CD4-positive, alpha-beta T cell (primary cell): ENCODE results near the gene SETBP1. TPM values are rescaled to one million over a fixed set of nuclear protein-coding genes. Genes with fewer than 3 reads are reported as not detected.

ENCODE experiments used
- ATAC-seq: fragments of 200-7000 bp; cut with Tn5 transposase; one replicate; pipeline ENCODE4 v1.10.0; 2022; ENCODE audit warnings: mild to moderate bottlenecking; ENCODE audit not compliant: poor library complexity
- CTCF ChIA-PET: fragments of 350-600 bp; sonication (Branson Sonifier 250); formaldehyde crosslinking; loops from one replicate; lab custom pipeline; 2021; ENCODE audit warnings: antibody characterized with exemption, inconsistent platforms; lab: Charles Lee
- POLR2A ChIA-PET: fragments of 350-600 bp; sonication (Branson Sonifier 250); formaldehyde crosslinking; loops from one replicate; lab custom pipeline; 2021; ENCODE audit warnings: antibody characterized with exemption, inconsistent platforms; lab: Charles Lee
- DNase-seq, 14 experiments: peaks; one replicate each; pipeline ENCODE4 v3.0.0-alpha.2; 2013 to 2020; ENCODE audit warnings: mixed read lengths in 2 of 14
- H3K27ac ChIP-seq, 2 donors: one replicate each; pipeline versions ENCODE4 v1.5.1 to v1.7.0; 2013; ENCODE audit warnings: low read length in 2 of 2, low read depth in 1 of 2, mild to moderate bottlenecking in 1 of 2
- H3K27me3 ChIP-seq, 2 experiments: 1 replicate in 1 of 2; 2 replicates in 1 of 2; pipeline versions ENCODE4 v1.6.1 to v1.7.0; 2013; ENCODE audit warnings: low read length in 2 of 2, control low read depth in 1 of 2, mild to moderate bottlenecking in 1 of 2, moderate library complexity in 1 of 2; ENCODE audit not compliant: insufficient read depth in 2 of 2, control insufficient read depth in 1 of 2
- H3K36me3 ChIP-seq: one replicate; pipeline ENCODE4 v1.6.1; 2013; ENCODE audit warnings: low read length, control low read depth; ENCODE audit not compliant: insufficient read depth
- H3K4me1 ChIP-seq: one replicate; pipeline ENCODE4 v1.6.1; 2013; ENCODE audit warnings: low read length, control low read depth; ENCODE audit not compliant: insufficient read depth
- H3K4me3 ChIP-seq: one replicate; pipeline ENCODE4 v1.5.1; 2013; ENCODE audit warnings: mild to moderate bottlenecking, low read length, moderate library complexity
- H3K9me3 ChIP-seq, 2 experiments: 1 replicate in 1 of 2; 2 replicates in 1 of 2; pipeline versions ENCODE4 v1.6.1 to v1.7.0; 2013; ENCODE audit warnings: low read length in 2 of 2, mild to moderate bottlenecking in 2 of 2, control low read depth in 1 of 2, moderate library complexity in 1 of 2; ENCODE audit not compliant: control insufficient read depth in 1 of 2, insufficient read depth in 1 of 2
- H3K27ac Mint-ChIP-seq: one replicate; pipeline ENCODE4 v1.8.0; 2020; ENCODE audit warnings: mixed read lengths
- H3K27me3 Mint-ChIP-seq: one replicate; pipeline ENCODE4 v1.8.0; 2021; ENCODE audit warnings: mixed read lengths
- H3K36me3 Mint-ChIP-seq: one replicate; pipeline ENCODE4 v1.8.0; 2021; ENCODE audit warnings: low read depth, mixed read lengths
- H3K4me1 Mint-ChIP-seq: one replicate; pipeline ENCODE4 v1.8.0; 2021; ENCODE audit warnings: low read depth, mixed read lengths
- H3K4me3 Mint-ChIP-seq: one replicate; pipeline ENCODE4 v1.8.0; 2020; ENCODE audit warnings: mild to moderate bottlenecking, mixed read lengths
- H3K9me3 Mint-ChIP-seq: one replicate; pipeline ENCODE4 v1.8.0; 2020; ENCODE audit warnings: mixed read lengths
- intact Hi-C, 2 experiments: fragments of 100-400 bp; cut with DNase I in 1 of 2; cut with micrococcal nuclease in 1 of 2; formaldehyde crosslinking; loops; one replicate each; pipeline versions ENCODE4 v1.15.1 to v1.9.0; 2023 to 2025; cut with DNase I, micrococcal nuclease
- total RNA-seq, 174 experiments: library from RNA in 2 of 174; stranded (reverse) in 2 of 174; gene quantifications; one replicate each; pipeline ENCODE4 v1.2.3 and lab custom pipeline; 2021 to 2026
- TF ChIP-seq, protein P1 (sequence below): fragments of 200-600 bp; IDR thresholded peaks from one replicate; pipeline ENCODE4 v1.8.0; 2022; ENCODE audit warnings: antibody characterized with exemption, mild to moderate bottlenecking

SETBP1 gene
- total RNA-seq, 2 experiments from 2014 or later, result 0.25 to 0.41 TPM

DNA sequence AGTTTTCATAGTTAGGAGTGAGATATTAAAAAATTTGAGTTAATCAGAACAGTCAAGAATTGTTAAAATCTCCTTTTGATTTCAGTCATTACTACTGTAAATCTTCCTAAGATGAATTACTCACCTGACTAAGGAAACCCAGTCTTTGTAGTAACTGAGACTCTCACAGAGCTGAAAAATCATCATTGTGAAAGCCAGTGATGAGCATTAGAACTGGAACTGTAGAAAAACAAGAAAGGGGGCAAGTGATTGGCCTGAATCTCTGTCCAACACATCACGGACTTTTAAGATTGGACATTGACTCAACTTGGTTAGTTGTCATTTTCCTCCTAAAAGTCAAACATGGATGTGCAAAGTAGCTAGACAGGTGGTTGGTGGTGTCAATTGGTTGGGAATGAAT lies 21.9 kb downstream of the SETBP1 start:
- H3K9me3 Mint-ChIP-seq, result no peaks in the 10 kb centered on the region
- no peaks in the 10 kb centered on the region for H3K9me3 ChIP-seq
- H3K4me3 ChIP-seq, result no peak overlapping the region
- no peaks in the 10 kb centered on the region for H3K36me3 ChIP-seq
- POLR2A ChIA-PET, result interaction anchor here (0.6 kb wide), 1 partner anchor 19 kb away, joined by 5 read pairs; no protein-coding TSS in a partner anchor
- peaks cover 5% of the 10 kb centered on the region for H3K4me1 Mint-ChIP-seq
- no peak for ATAC-seq
- H3K27me3 ChIP-seq, result no peaks in the 10 kb centered on the region
- CTCF ChIA-PET, result no interaction called here
- intact Hi-C loops, result no loop called here
- no peak overlapping the region for H3K27ac ChIP-seq
- DNase-seq, result no peak
- no peaks in the 10 kb centered on the region for H3K27me3 Mint-ChIP-seq
- no peak overlapping the region for H3K4me3 Mint-ChIP-seq
- H3K4me1 ChIP-seq, result no peaks in the 10 kb centered on the region
- TF ChIP-seq, protein P1, sequence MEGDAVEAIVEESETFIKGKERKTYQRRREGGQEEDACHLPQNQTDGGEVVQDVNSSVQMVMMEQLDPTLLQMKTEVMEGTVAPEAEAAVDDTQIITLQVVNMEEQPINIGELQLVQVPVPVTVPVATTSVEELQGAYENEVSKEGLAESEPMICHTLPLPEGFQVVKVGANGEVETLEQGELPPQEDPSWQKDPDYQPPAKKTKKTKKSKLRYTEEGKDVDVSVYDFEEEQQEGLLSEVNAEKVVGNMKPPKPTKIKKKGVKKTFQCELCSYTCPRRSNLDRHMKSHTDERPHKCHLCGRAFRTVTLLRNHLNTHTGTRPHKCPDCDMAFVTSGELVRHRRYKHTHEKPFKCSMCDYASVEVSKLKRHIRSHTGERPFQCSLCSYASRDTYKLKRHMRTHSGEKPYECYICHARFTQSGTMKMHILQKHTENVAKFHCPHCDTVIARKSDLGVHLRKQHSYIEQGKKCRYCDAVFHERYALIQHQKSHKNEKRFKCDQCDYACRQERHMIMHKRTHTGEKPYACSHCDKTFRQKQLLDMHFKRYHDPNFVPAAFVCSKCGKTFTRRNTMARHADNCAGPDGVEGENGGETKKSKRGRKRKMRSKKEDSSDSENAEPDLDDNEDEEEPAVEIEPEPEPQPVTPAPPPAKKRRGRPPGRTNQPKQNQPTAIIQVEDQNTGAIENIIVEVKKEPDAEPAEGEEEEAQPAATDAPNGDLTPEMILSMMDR, result no peak
- no peaks in the 10 kb centered on the region for H3K36me3 Mint-ChIP-seq
- no peak overlapping the region for H3K27ac Mint-ChIP-seq

DNA sequence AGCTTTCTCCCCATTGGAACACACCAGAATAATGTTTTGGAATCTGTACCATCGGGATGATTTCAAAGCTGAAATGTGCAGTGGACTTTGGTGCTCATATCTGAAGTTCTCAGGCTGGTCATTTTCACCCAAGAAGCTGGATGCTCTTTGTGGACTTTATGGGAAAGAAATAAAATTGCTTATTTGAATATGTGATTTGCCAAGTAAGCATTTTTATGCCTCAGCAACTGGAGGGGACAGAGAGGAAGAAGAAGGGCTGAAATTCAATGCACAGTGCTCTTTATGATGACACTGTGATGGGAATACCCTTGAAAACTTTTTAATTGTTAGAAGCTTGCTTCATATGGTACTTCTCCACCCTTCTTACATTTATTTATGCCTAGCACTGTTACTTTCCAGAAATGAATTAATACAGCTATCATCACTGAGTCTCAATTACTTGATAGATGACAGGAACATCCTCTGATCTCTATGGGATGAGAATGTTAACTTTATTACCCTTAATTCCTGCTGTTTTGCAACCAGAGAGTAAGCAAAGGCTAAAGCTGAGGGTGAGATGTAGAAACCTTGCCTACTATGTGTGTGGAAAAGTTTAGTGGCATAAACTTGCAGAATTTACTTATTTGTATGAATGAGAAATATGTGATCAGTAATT lies 23.6 kb downstream of the SETBP1 start:
- Mint-ChIP-seq H3K27me3 (no peaks in the 10 kb centered on the region), H3K9me3 (no peaks in the 10 kb centered on the region), H3K4me1 (no peaks in the 10 kb centered on the region), H3K36me3 (no peaks in the 10 kb centered on the region), H3K4me3 (no peak overlapping the region), H3K27ac (no peak overlapping the region)
- no peak overlapping the region for H3K4me3 ChIP-seq
- H3K9me3 ChIP-seq, result no peaks in the 10 kb centered on the region
- no peaks in the 10 kb centered on the region for H3K4me1 ChIP-seq
- TF ChIP-seq, protein P1, result no peak
- H3K36me3 ChIP-seq, result no peaks in the 10 kb centered on the region
- no peak for ATAC-seq
- no peaks in the 10 kb centered on the region for H3K27me3 ChIP-seq
- intact Hi-C loops, result no loop called here
- no peak for DNase-seq
- ChIA-PET POLR2A (no interaction called here), CTCF (no interaction called here)
- H3K27ac ChIP-seq, result no peak overlapping the region

DNA sequence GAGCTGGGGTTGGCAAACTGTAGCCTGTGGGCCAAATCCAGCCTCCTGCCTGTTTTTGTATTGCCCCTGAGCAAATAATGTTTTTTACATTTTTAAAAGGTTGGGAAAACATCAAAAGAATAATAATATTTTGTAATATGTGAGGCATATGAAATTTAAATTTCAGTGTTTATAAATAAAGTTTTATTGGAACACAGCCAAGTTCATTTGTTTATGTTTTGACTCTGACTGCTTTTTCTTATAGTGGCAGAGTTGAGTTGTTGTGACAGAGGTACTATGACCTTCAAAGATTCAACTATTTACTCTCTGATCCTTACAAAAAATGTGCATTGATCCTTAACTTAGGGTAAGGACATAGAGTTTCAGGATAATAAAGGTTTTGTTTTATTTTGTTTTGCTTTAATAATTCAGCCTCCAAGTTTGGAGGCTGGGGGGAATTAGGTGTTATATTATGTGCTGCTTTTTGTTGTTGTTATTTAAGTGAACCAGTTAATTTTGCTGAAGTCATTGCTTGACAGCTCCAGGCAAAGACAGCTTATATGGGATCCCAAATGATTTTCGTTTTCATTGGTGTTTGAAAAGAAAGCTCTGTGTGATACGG lies 24.5 kb downstream of the SETBP1 start:
- intact Hi-C loops, result no loop called here
- H3K36me3 ChIP-seq, result no peaks in the 10 kb centered on the region
- Mint-ChIP-seq H3K36me3 (no peaks in the 10 kb centered on the region), H3K27me3 (no peaks in the 10 kb centered on the region), H3K4me1 (no peaks in the 10 kb centered on the region), H3K27ac (no peak overlapping the region), H3K9me3 (no peaks in the 10 kb centered on the region), H3K4me3 (no peak overlapping the region)
- CTCF ChIA-PET, result no interaction called here
- H3K9me3 ChIP-seq, result no peaks in the 10 kb centered on the region
- no peaks in the 10 kb centered on the region for H3K4me1 ChIP-seq
- H3K27me3 ChIP-seq, result no peaks in the 10 kb centered on the region
- TF ChIP-seq, protein P1, result no peak
- no peak for DNase-seq
- no peak for ATAC-seq
- POLR2A ChIA-PET, result no interaction called here
- no peak overlapping the region for H3K27ac ChIP-seq
- no peak overlapping the region for H3K4me3 ChIP-seq
